Heart left ventricle (tissue), 16 donors: ENCODE measurements around the gene SMTNL2. TPM values are rescaled to one million over a fixed set of nuclear protein-coding genes. Genes with fewer than 3 reads are reported as not detected.
A peak's percentile ranks its signal among the peaks of the same experiment; 100 is the strongest.
"Not testable (repeated sequence)": the region's sequence is repeated elsewhere in the genome, so short reads cannot be mapped to it uniquely, and the experiment has no call there.

Experiments
- ATAC-seq, 4 donors: fragments of 200-7000 bp; cut with Tn5 transposase; one replicate each; pipeline ENCODE4 v1.9.1; 2020 to 2022; ENCODE audit warnings: moderate library complexity in 4 of 4, mild to moderate bottlenecking in 3 of 4, moderate number of reproducible peaks in 1 of 4
- DNase-seq, 5 donors: peaks; one replicate each; pipeline ENCODE4 v3.0.0-alpha.2; 2020
- H3K27ac ChIP-seq, 12 donors: fragments of 200-600 bp; sonication (generic) in 4 of 12; one replicate each; pipeline versions ENCODE4 v1.5.0 to v1.8.0; 2016 to 2022; ENCODE audit warnings: mild to moderate bottlenecking in 2 of 12
- H3K27me3 ChIP-seq, 9 donors: fragments of 200-600 bp; sonication (generic) in 2 of 9; one replicate each; pipeline versions ENCODE4 v1.5.1 to v1.8.0; 2016 to 2022; ENCODE audit warnings: mild to moderate bottlenecking in 3 of 9
- H3K36me3 ChIP-seq, 9 donors: fragments of 200-600 bp; sonication (generic) in 2 of 9; one replicate each; pipeline versions ENCODE4 v1.5.0 to v1.8.0; 2018 to 2022; ENCODE audit warnings: mild to moderate bottlenecking in 2 of 9
- H3K4me1 ChIP-seq, 12 donors: fragments of 200-600 bp; sonication (generic) in 4 of 12; one replicate each; pipeline versions ENCODE4 v1.5.0 to v1.8.0; 2016 to 2022; ENCODE audit warnings: mild to moderate bottlenecking in 3 of 12
- H3K4me3 ChIP-seq, 12 donors: fragments of 200-600 bp; sonication (generic) in 4 of 12; one replicate each; pipeline versions ENCODE4 v1.5.0 to v1.8.0; 2017 to 2022; ENCODE audit warnings: mild to moderate bottlenecking in 9 of 12, moderate library complexity in 4 of 12
- H3K9me3 ChIP-seq, 12 donors: fragments of 200-600 bp; sonication (generic) in 4 of 12; one replicate each; pipeline versions ENCODE4 v1.5.0 to v1.8.0; 2016 to 2022; ENCODE audit warnings: mild to moderate bottlenecking in 1 of 12
- CTCF ChIP-seq, 12 donors: fragments of 200-600 bp; sonication (generic) in 4 of 12; IDR thresholded peaks; one replicate each; pipeline versions ENCODE4 v1.5.0 to v1.8.0; 2018 to 2022; ENCODE audit warnings: antibody characterized with exemption in 12 of 12, mild to moderate bottlenecking in 5 of 12
- POLR2A ChIP-seq, 2 donors: fragments of 450-650 bp; IDR thresholded peaks; one replicate each; pipeline ENCODE4 v1.6.1; 2017; ENCODE audit warnings: antibody characterized with exemption in 2 of 2, mild to moderate bottlenecking in 2 of 2, moderate library complexity in 2 of 2
- WGBS, 4 donors: extraction: QIAGEN DNeasy Blood & Tissue Kit in 2 of 4; methylation state at CpG; one replicate each; pipeline versions ENCODE4 v1.1.5 to v1.1.7; 2013 to 2018; 5-methylcytosine and 5-hydroxymethylcytosine counted together
- intact Hi-C, 10 donors: fragments of 100-400 bp; cut with DNase I; formaldehyde crosslinking; loops; one replicate each; pipeline versions ENCODE4 v1.11.1 to v1.14.2; 2022
- polyA plus RNA-seq, 2 donors: library from polyadenylated mRNA; stranded (reverse); fragments of 200-250 nt; gene quantifications; one replicate each; pipeline ENCODE4 v1.2.3, GENCODE V29; 2013
- total RNA-seq, 9 donors: library from RNA; depleted of rRNA in 2 of 9; stranded (reverse); fragments of >200 nt in 2 of 9; fragmentation: NEBNext Ultra II Directional in 3 of 9; extraction: Animal tissue kit (Norgen Biotek cat#: 25700) in 3 of 9; gene quantifications; one replicate each; pipeline versions ENCODE4 v1.1.0 to v1.2.4, GENCODE V29; 2016 to 2023
- donor health status: ischemic (EF 13 %, LVEDD 7.1; RV severe dilation, severe dysfunction).
- donor health status: healthy with polysubstance abuse.
- donor health status: DM: no; HTN: yes; CAD: no.
- donor health status: DM: no; HTN: no; CAD: no.
- donor health status: ischemic (EF 25% LVEDD 6.9; RV normal size, moderate dysfunction).
- donor health status: ischemic (EF 25% LVEDD 5.7; RV mildly dilated, moderate dysfunction).
- donor health status: healthy.
- donor health status: DM: yes; HTN: yes; CAD: no.
- donor health status: ischemic (EF 35%, LVEDD 5.7; RV mildly dilated, moderate dysfunction).
- donor health status: nonischemic (EF 11% LVEDD 7.7; RV severe dilation, severe dysfunction).
- donor health status: DM: yes; HTN: yes; CAD: no.
- donor health status: PGD.
- donor health status: ischemic (EF 29% LVEDD 5.4; RV normal size, mild dysfunction).
- donor health status: nonischemic (EF 23%, LVEDD 6.1; RV moderate dilation, normal function).

SMTNL2 gene
- total and polyA plus RNA-seq, 11 donors, result 2.1 to 47.5 (median 15.6) TPM

GRCh38 chr17:4636474-4637100 lies 52.3 kb downstream of the SMTNL2 start:
- DNase-seq (no peak), ATAC-seq (no peak)
- no peak overlapping the region for H3K4me3 ChIP-seq
- no peak overlapping the region for H3K27ac ChIP-seq
- no peaks in the 10 kb centered on the region for H3K36me3 ChIP-seq
- intact Hi-C loops, result no loop called here
- peaks cover 8 to 59% (median 29%) of the 10 kb centered on the region in 9 donors for H3K27me3 ChIP-seq
- TF ChIP-seq POLR2A (IDR thresholded peaks at IDR 0.05), result no peak
- TF ChIP-seq CTCF (IDR thresholded peaks at IDR 0.05), result no peak
- H3K4me1 ChIP-seq, result peaks cover 0 to 15% (median 2%) of the 10 kb centered on the region in 12 donors
- WGBS, 4 donors, result 46 to 64% (median 54%) methylated on average over 12 of the region's 12 CpGs
- no peaks in the 10 kb centered on the region for H3K9me3 ChIP-seq

GRCh38 chr17:4638766-4639165 lies 54.4 kb downstream of the SMTNL2 start:
- H3K36me3 ChIP-seq, H3K27ac ChIP-seq, H3K9me3 ChIP-seq, ATAC-seq, DNase-seq, H3K4me3 ChIP-seq, intact Hi-C loops: not testable (repeated sequence)
- 51 to 60% (median 57%) methylated on average over 8 of the region's 8 CpGs for WGBS, 4 donors
- H3K4me1 ChIP-seq, result peaks cover 0 to 19% (median 3%) of the 10 kb centered on the region in 12 donors
- peaks cover 8 to 79% (median 47%) of the 10 kb centered on the region in 9 donors for H3K27me3 ChIP-seq

- H3K9me3 ChIP-seq, H3K36me3 ChIP-seq, H3K27ac ChIP-seq, H3K4me3 ChIP-seq, intact Hi-C loops, DNase-seq: not testable (repeated sequence)
- H3K27me3 ChIP-seq, result peaks cover 10 to 82% (median 48%) of the 10 kb centered on the region in 9 donors
- ATAC-seq, result peak in 1 of 4 donors; percentile 24
- 5 to 12% (median 8%) methylated on average over 16 to 26 of the region's 56 CpGs for WGBS, 4 donors
- peaks cover 0 to 19% (median 3%) of the 10 kb centered on the region in 12 donors for H3K4me1 ChIP-seq
These were observed 55.2 kb downstream of the SMTNL2 start for GRCh38 chr17:4639301-4640059.

GRCh38 chr17:4640569-4641188 lies 56.4 kb downstream of the SMTNL2 start:
- intact Hi-C loops, ATAC-seq, H3K9me3 ChIP-seq, DNase-seq, H3K36me3 ChIP-seq, H3K27ac ChIP-seq, H3K4me3 ChIP-seq: not testable (repeated sequence)
- H3K27me3 ChIP-seq, result peaks cover 10 to 77% (median 46%) of the 10 kb centered on the region in 9 donors
- H3K4me1 ChIP-seq, result peaks cover 0 to 15% (median 3%) of the 10 kb centered on the region in 12 donors
- 1 to 4% (median 1%) methylated on average over 23 to 36 of the region's 39 CpGs for WGBS, 4 donors

GRCh38 chr17:4641297-4642195 lies 57.2 kb downstream of the SMTNL2 start, which contains the start of gene ALOX15:
ALOX15 (minus strand) TSS chr17:4641678; CDS start chr17:4641651, 27 bp downstream.
- TF ChIP-seq CTCF (IDR thresholded peaks at IDR 0.05), result no peak
- H3K27me3 ChIP-seq, result peaks cover 8 to 76% (median 38%) of the 10 kb centered on the region in 9 donors
- H3K9me3 ChIP-seq, result no peaks in the 10 kb centered on the region
- peak within 1 kb of the TSS in 2 of 12 donors; percentile 17 to 30 for H3K4me3 ChIP-seq
- no peaks in the 10 kb centered on the region for H3K36me3 ChIP-seq
- intact Hi-C loops, result no loop called here
- WGBS, 4 donors, result 8 to 20% (median 11%) methylated on average over 34 to 58 of the region's 58 CpGs
- peak in 1 of 4 donors; percentile 16 for ATAC-seq
- H3K4me1 ChIP-seq, result peaks cover 0 to 12% (median 3%) of the 10 kb centered on the region in 12 donors
- H3K27ac ChIP-seq, result no peak within 1 kb of the TSS
- DNase-seq, result no peak
